Mesothelial cell of epicardium (in vitro differentiated cells): ENCODE measurements around the gene BLOC1S2. TPM values are rescaled to one million over a fixed set of nuclear protein-coding genes. Genes with fewer than 3 reads are reported as not detected.

Experiments used
- DNase-seq, 2 experiments: peaks; one replicate each; pipeline ENCODE4 v3.0.0; 2021; ENCODE audit warnings: low spot score in 2 of 2; ENCODE audit not compliant: unreplicated experiment in 2 of 2
- H3K27ac Mint-ChIP-seq: 2 replicates; pipeline ENCODE4 v1.8.0; 2021; ENCODE audit warnings: mixed read lengths
- H3K27me3 Mint-ChIP-seq: 2 replicates; pipeline ENCODE4 v1.8.0; 2021; ENCODE audit warnings: low read depth, mixed read lengths
- H3K36me3 Mint-ChIP-seq: 2 replicates; pipeline ENCODE4 v1.8.0; 2021; ENCODE audit warnings: mixed read lengths
- H3K4me1 Mint-ChIP-seq: 2 replicates; pipeline ENCODE4 v1.8.0; 2021; ENCODE audit warnings: mixed read lengths
- H3K4me3 Mint-ChIP-seq: 2 replicates; pipeline ENCODE4 v1.8.0; 2021; ENCODE audit warnings: mild to moderate bottlenecking, moderate library complexity, mixed read lengths
- H3K9me3 Mint-ChIP-seq: 2 replicates; pipeline ENCODE4 v1.8.0; 2021; ENCODE audit warnings: mixed read lengths
- total RNA-seq: library from RNA; stranded (reverse); gene quantifications from 3 replicates; pipeline ENCODE4 v1.2.1, GENCODE V29; 2021
- TF ChIP-seq, protein P1 (sequence below): fragments of 200-600 bp; sonication (generic); IDR thresholded peaks from one replicate; pipeline ENCODE4 v1.5.0; 2021; ENCODE audit warnings: antibody characterized with exemption; ENCODE audit not compliant: unreplicated experiment

Gene BLOC1S2
- total RNA-seq, 1 donor from 2014 or later: 33.0 TPM

DNA sequence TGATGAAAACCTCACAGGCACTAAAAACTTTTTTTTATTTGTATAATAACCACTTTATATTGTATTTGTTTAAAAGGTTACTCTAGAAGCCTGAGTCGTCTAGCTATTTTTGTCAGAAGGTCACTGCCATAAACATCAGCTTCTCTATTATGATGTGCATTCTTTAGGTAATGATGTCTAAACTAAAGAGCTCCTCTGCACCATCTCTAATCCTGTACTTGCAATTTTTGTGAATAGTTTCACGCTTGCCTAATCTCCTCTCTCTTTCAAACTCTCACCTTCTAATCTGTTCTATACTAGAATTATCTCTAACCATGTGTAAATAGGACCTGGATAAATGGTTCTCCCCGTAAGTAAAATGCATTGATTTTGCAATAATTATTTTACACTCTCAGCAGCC, 46.6 kb downstream of the BLOC1S2 start:
- Mint-ChIP-seq H3K9me3 (no peaks in the 10 kb centered on the region), H3K27me3 (no peaks in the 10 kb centered on the region), H3K4me3 (no peak overlapping the region), H3K27ac (no peak overlapping the region), H3K36me3 (peaks cover 34% of the 10 kb centered on the region), H3K4me1 (no peaks in the 10 kb centered on the region)
- TF ChIP-seq, protein P1, sequence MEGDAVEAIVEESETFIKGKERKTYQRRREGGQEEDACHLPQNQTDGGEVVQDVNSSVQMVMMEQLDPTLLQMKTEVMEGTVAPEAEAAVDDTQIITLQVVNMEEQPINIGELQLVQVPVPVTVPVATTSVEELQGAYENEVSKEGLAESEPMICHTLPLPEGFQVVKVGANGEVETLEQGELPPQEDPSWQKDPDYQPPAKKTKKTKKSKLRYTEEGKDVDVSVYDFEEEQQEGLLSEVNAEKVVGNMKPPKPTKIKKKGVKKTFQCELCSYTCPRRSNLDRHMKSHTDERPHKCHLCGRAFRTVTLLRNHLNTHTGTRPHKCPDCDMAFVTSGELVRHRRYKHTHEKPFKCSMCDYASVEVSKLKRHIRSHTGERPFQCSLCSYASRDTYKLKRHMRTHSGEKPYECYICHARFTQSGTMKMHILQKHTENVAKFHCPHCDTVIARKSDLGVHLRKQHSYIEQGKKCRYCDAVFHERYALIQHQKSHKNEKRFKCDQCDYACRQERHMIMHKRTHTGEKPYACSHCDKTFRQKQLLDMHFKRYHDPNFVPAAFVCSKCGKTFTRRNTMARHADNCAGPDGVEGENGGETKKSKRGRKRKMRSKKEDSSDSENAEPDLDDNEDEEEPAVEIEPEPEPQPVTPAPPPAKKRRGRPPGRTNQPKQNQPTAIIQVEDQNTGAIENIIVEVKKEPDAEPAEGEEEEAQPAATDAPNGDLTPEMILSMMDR: no peak
- DNase-seq: no peak

DNA sequence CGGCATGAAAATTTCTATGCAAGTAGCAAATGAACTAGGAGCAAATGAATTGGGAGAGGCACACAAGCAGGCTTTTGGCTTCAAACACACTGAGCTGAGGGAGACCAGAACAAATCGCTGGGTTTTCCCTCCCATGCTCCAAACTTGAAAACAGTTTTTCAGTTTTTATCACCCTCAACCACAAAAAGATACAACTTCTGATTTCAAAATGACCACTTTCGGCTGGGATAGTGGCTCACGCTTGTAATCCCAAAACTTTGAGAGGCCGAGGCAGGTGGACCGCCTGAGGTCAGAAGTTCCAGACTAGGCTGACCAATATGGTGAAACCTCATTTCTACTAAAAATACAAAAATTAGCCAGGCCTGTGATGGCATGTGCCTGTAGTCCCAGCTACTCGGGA, 48.1 kb downstream of the BLOC1S2 start:
- DNase-seq: no peak

DNA sequence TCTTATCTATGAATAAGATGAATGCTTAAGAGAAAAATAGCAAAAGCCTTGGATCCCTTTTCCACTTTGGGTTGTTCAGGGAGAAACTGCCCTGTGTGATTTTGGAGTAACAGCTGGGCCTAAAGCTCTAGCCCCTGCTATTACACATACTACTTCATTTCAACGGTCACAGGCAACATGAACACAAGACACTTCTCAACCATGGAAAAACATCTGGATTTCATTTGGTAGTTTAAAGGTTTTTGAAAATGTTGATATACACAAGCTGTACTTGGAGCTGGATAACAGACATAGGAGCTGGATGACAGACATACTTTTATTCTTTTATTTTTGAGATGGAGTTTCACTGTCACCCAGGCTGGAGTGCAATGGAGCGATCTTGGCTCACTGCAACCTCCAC, 54.4 kb downstream of the BLOC1S2 start:
- Mint-ChIP-seq H3K4me1 (peaks cover 17% of the 10 kb centered on the region), H3K27ac (peak overlapping the region; percentile 16), H3K4me3 (no peak overlapping the region), H3K36me3 (peaks cover 7% of the 10 kb centered on the region), H3K9me3 (no peaks in the 10 kb centered on the region), H3K27me3 (no peaks in the 10 kb centered on the region)
- no peak for DNase-seq
- TF ChIP-seq, protein P1: no peak

More for the DNA sequence above, 48.1 kb downstream of the BLOC1S2 start:
- Mint-ChIP-seq H3K27ac (no peak overlapping the region), H3K27me3 (no peaks in the 10 kb centered on the region), H3K4me3 (no peak overlapping the region), H3K9me3 (no peaks in the 10 kb centered on the region), H3K36me3 (peaks cover 30% of the 10 kb centered on the region), H3K4me1 (no peaks in the 10 kb centered on the region)
- TF ChIP-seq, protein P1: no peak

DNA sequence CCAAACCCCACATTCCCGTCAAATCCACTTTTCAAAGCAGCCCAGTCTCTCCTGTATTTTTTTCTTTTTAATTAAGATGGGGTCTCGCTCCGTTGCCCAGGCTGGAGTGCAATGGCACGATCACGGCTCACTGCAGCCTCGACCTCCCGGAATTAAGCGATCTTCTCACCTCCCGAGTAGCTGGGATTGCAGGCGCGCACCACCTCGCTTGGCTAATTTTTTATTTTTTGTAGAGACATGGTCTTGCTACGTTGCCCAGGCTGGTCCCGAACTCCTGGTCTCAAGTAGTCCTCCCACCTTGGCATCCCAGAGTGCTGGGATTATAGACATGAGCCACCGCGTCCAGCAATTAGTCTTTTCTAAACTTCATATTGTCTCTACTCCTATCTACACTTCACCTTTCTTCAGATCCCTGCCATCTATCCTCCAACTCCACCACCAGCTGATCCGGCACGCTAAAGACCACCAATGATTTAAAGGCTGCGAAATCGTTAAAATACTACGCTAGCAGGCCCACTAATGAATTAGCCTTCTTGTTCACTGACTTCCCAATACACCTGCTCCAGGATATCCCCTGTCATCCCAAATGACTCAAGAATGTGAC, 56.6 kb downstream of the BLOC1S2 start:
- peaks cover 7% of the 10 kb centered on the region for H3K36me3 Mint-ChIP-seq
- H3K4me3 Mint-ChIP-seq: peak overlapping the region; percentile 81
- no peak for DNase-seq
- TF ChIP-seq, protein P1: no peak
- H3K4me1 Mint-ChIP-seq: peaks cover 17% of the 10 kb centered on the region
- H3K9me3 Mint-ChIP-seq: no peaks in the 10 kb centered on the region
- H3K27ac Mint-ChIP-seq: peak overlapping the region; percentile 95
- no peaks in the 10 kb centered on the region for H3K27me3 Mint-ChIP-seq

DNA sequence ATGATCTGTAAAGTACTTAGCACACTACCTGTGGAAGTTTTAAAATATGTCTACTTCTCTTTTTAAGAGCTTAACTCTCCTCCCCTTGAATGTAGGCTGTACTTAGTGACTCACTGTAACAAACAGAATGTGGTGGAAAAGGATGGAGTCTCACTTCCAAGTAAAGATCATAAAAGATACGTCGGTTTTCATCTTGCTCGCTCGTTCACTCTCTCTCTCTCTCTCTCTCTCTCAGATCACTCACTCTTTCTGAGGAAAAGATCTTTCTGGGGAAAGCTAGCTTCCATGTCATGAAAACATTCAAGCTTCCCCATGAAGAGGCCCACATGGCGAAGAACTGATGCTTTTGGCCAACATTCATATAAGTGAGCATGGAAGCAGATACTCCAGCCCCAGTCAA, 62.6 kb downstream of the BLOC1S2 start:
- Mint-ChIP-seq H3K9me3 (no peaks in the 10 kb centered on the region), H3K4me1 (peaks cover 8% of the 10 kb centered on the region), H3K36me3 (peaks cover 23% of the 10 kb centered on the region), H3K4me3 (no peak overlapping the region), H3K27me3 (no peaks in the 10 kb centered on the region), H3K27ac (no peak overlapping the region)
- DNase-seq: no peak
- TF ChIP-seq, protein P1: no peak

Other genes starting within 250 kb of the BLOC1S2 start
- not detected in 3 replicates for gene CPN1, start 204.8 kb downstream of the BLOC1S2 start, total RNA-seq
- 29.0 to 32.5 TPM (median 29.5 TPM) in 3 replicates for gene ERLIN1, start 100.7 kb downstream of the BLOC1S2 start, total RNA-seq
- 18.5 to 20.1 TPM (median 19.0 TPM) in 3 replicates for gene CHUK, start 57.1 kb downstream of the BLOC1S2 start, total RNA-seq
- gene CWF19L1, start 19.0 kb downstream of the BLOC1S2 start, total RNA-seq: 20.7 to 25.6 TPM (median 24.1 TPM) in 3 replicates
- 0.09 TPM in 1 of 3 replicates, not detected in the others for gene PKD2L1, start 43.5 kb upstream of the BLOC1S2 start, total RNA-seq
- gene SCD, start 60.6 kb upstream of the BLOC1S2 start, total RNA-seq: 157 to 162 TPM (median 159 TPM) in 3 replicates
- 0.60 to 0.95 TPM (median 0.69 TPM) in 3 replicates for gene WNT8B, start 176.3 kb upstream of the BLOC1S2 start, total RNA-seq
- gene SEC31B, start 233.2 kb upstream of the BLOC1S2 start, total RNA-seq: 26.8 to 30.2 TPM (median 28.8 TPM) in 3 replicates
- 141 to 157 TPM (median 145 TPM) in 3 replicates for gene NDUFB8, start 243.2 kb upstream of the BLOC1S2 start, total RNA-seq
- 63.4 to 67.1 TPM (median 64.1 TPM) in 3 replicates for gene HIF1AN, start 249.3 kb upstream of the BLOC1S2 start, total RNA-seq